ENCODE data around the gene PWP2.
"Not testable (repeated sequence)": the region's sequence is repeated elsewhere in the genome, so short reads cannot be mapped to it uniquely, and the experiment has no call there.

DNA sequence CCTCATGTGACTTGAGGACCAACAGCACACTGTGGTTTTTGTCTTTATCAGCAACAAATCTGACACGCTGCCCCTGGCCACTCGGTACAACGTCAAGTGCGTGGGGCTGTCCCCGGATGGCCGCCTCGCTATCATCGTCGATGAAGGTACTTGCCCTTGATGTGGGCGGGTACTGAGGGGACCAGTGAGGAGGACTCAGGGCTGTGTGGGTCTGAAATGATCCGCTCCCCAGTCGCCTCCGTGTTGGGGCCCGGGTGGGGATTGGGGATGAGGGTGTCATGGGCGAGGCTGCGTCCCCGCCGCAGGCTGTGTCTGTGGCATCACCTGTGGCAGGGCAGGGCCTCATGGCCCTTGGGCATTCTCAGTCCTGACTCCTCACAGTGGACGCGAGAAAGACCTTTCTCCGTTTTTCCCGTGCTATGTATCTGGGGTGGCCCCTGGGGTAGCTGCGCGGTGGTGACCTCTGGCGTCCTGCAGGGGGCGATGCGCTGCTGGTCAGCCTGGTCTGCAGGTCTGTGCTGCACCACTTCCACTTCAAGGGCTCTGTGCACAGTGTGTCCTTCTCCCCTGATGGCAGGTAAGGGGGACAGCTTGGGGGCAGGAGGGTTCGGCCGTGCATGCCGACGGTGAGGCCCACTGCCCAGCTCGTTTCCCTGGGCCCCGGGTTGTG, 6.6 kb downstream of the PWP2 start:
- TF ChIP-seq POLR2A, POLR2AphosphoS5 (IDR thresholded peaks at IDR 0.05): not testable (repeated sequence)
- TF ChIP-seq, protein P1, sequence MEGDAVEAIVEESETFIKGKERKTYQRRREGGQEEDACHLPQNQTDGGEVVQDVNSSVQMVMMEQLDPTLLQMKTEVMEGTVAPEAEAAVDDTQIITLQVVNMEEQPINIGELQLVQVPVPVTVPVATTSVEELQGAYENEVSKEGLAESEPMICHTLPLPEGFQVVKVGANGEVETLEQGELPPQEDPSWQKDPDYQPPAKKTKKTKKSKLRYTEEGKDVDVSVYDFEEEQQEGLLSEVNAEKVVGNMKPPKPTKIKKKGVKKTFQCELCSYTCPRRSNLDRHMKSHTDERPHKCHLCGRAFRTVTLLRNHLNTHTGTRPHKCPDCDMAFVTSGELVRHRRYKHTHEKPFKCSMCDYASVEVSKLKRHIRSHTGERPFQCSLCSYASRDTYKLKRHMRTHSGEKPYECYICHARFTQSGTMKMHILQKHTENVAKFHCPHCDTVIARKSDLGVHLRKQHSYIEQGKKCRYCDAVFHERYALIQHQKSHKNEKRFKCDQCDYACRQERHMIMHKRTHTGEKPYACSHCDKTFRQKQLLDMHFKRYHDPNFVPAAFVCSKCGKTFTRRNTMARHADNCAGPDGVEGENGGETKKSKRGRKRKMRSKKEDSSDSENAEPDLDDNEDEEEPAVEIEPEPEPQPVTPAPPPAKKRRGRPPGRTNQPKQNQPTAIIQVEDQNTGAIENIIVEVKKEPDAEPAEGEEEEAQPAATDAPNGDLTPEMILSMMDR (IDR thresholded peaks at IDR 0.05) = not testable (repeated sequence)
